Measurements from ENCODE around the gene MARVELD1.

MARVELD1 gene

GRCh38 chr10:97721871-97722780 is 8.6 kb downstream of the MARVELD1 start:
- H3K36me3 ChIP-seq (ENCODE audit: control insufficient read depth, insufficient read depth, low read length) = no peaks in the 10 kb centered on the region
- H3K27me3 ChIP-seq (replicated peaks; ENCODE audit: control insufficient read depth, insufficient read depth, low read length) = no peaks in the 10 kb centered on the region
- DNase-seq (ENCODE audit: extremely low read depth, insufficient read length) = no peak
- H3K4me3 ChIP-seq (replicated peaks; ENCODE audit: low read depth, low read length) = no peak overlapping the region
- TF ChIP-seq, protein P1, sequence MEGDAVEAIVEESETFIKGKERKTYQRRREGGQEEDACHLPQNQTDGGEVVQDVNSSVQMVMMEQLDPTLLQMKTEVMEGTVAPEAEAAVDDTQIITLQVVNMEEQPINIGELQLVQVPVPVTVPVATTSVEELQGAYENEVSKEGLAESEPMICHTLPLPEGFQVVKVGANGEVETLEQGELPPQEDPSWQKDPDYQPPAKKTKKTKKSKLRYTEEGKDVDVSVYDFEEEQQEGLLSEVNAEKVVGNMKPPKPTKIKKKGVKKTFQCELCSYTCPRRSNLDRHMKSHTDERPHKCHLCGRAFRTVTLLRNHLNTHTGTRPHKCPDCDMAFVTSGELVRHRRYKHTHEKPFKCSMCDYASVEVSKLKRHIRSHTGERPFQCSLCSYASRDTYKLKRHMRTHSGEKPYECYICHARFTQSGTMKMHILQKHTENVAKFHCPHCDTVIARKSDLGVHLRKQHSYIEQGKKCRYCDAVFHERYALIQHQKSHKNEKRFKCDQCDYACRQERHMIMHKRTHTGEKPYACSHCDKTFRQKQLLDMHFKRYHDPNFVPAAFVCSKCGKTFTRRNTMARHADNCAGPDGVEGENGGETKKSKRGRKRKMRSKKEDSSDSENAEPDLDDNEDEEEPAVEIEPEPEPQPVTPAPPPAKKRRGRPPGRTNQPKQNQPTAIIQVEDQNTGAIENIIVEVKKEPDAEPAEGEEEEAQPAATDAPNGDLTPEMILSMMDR (IDR thresholded peaks at IDR 0.05; ENCODE audit: insufficient read depth, low read length, poor library complexity, severe bottlenecking) = no peak

DNA sequence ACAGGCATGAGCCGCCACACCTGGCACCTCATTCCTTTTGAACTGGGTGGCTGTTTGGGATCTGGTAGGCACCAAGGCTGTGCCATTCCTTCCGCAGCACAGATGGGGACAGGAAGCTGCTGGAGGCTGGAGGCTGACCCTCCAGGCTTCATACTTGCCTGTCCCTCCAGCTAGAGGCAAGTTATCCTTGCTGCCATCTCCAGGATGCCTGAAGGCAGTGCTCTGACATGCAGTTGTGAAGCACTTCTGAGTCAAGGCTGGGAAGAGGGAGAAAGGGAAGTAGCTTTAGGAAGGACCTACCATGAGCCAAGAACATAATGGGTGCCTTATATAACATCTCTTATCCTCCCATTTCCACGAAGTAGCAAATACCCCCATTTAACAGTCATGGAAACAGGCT is 9.5 kb downstream of the MARVELD1 start:
- no peak for DNase-seq (ENCODE audit: extremely low read depth, insufficient read length)
- TF ChIP-seq, protein P1 (IDR thresholded peaks at IDR 0.05; ENCODE audit: insufficient read depth, low read length, poor library complexity, severe bottlenecking) = no peak
- no peaks in the 10 kb centered on the region for H3K36me3 ChIP-seq (ENCODE audit: control insufficient read depth, insufficient read depth, low read length)
- no peak overlapping the region for H3K4me3 ChIP-seq (replicated peaks; ENCODE audit: low read depth, low read length)
- H3K27me3 ChIP-seq (replicated peaks; ENCODE audit: control insufficient read depth, insufficient read depth, low read length) = no peaks in the 10 kb centered on the region

DNA sequence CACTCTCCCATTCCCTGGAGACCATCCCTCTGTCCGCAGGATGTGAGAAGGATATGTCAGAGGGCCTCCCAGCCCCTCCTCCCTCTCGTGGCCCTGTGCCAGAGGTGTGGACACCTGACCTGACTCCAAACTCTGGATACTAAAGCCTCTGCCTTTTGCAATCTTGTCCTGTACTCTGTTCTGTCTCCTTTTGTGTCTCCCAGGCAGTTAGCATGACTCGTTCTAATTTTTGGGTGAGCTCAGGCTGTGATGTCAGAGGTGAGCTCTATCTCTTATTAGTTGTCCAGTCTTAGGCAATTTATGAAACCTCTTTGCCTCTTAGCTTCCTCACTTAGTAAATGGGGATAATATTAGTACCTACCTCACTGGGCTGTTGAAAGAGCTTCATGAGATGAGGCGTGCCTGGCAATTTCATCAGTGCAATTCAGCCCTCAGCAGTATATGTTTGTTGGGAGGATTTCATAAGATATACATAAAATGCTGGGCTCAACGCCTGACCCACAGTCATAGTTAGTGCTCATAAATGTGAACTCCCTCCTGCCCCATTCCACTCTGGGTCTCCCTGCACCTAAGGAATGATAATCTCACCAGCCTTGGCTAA is 10.9 kb downstream of the MARVELD1 start:
- Histone ChIP-seq H3K27me3 (replicated peaks; ENCODE audit: control insufficient read depth, insufficient read depth, low read length) (no peaks in the 10 kb centered on the region), H3K36me3 (ENCODE audit: control insufficient read depth, insufficient read depth, low read length) (no peaks in the 10 kb centered on the region), H3K4me3 (replicated peaks; ENCODE audit: low read depth, low read length) (no peak overlapping the region)
- TF ChIP-seq, protein P1 (IDR thresholded peaks at IDR 0.05; ENCODE audit: insufficient read depth, low read length, poor library complexity, severe bottlenecking) = no peak
- no peak for DNase-seq (ENCODE audit: extremely low read depth, insufficient read length)

GRCh38 chr10:97726636-97727178 is 13.2 kb downstream of the MARVELD1 start:
- TF ChIP-seq, protein P1 (IDR thresholded peaks at IDR 0.05; ENCODE audit: insufficient read depth, low read length, poor library complexity, severe bottlenecking) = no peak
- Histone ChIP-seq H3K4me3 (replicated peaks; ENCODE audit: low read depth, low read length) (no peak overlapping the region), H3K36me3 (ENCODE audit: control insufficient read depth, insufficient read depth, low read length) (no peaks in the 10 kb centered on the region), H3K27me3 (replicated peaks; ENCODE audit: control insufficient read depth, insufficient read depth, low read length) (no peaks in the 10 kb centered on the region)
- no peak for DNase-seq (ENCODE audit: extremely low read depth, insufficient read length)

GRCh38 chr10:97729014-97729413 is 15.5 kb downstream of the MARVELD1 start:
- DNase-seq (ENCODE audit: extremely low read depth, insufficient read length) = no peak
- TF ChIP-seq, protein P1 (IDR thresholded peaks at IDR 0.05; ENCODE audit: insufficient read depth, low read length, poor library complexity, severe bottlenecking) = no peak
- Histone ChIP-seq H3K27me3 (replicated peaks; ENCODE audit: control insufficient read depth, insufficient read depth, low read length) (no peaks in the 10 kb centered on the region), H3K4me3 (replicated peaks; ENCODE audit: low read depth, low read length) (no peak overlapping the region), H3K36me3 (ENCODE audit: control insufficient read depth, insufficient read depth, low read length) (no peaks in the 10 kb centered on the region)
